GM19468 (cell line): ENCODE results near the gene GALNT11.

Experiments
- ATAC-seq: cut with Tn5 transposase; IDR thresholded peaks from one replicate; pipeline ENCODE4 v1.9.1; 2021; ENCODE audit warnings: mild to moderate bottlenecking, moderate library complexity, moderate number of reproducible peaks; ENCODE audit not compliant: unreplicated experiment; ENCODE audit errors: extremely low read depth

Gene GALNT11

DNA sequence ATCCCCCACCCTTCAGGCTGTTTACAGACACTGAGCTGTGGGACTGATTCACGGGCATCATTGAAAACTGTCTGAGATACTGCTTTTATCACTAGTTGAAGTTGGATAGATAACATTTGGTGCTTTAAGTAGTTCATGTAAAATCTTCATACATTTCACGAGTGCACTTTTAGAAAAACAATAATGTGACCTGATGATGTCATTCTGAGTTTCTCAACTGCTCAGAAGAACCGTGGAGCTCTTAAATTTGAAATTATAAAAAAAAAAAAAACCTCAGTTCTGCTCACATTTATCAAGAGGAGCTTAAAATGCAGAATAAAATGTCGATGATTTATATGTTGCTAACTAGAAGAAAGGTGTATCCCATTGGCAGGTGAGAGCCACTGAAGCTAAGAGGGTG lies 81.5 kb downstream of the GALNT11 start:
- ATAC-seq: no peak

DNA sequence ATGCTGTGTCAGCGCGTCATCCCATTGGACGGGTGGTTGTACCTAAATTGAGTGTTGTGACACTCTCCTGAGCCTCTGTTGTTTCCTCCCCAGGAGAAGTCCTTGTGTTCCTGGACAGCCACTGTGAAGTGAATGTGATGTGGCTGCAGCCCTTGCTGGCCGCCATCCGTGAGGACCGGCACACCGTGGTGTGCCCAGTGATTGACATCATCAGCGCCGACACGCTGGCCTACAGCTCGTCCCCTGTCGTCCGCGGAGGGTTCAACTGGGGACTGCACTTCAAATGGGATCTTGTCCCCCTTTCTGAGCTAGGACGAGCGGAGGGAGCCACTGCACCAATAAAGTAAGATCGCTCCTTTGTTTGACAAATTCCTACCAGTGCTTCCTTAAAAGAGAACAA lies 82.5 kb downstream of the GALNT11 start:
- ATAC-seq: no peak

DNA sequence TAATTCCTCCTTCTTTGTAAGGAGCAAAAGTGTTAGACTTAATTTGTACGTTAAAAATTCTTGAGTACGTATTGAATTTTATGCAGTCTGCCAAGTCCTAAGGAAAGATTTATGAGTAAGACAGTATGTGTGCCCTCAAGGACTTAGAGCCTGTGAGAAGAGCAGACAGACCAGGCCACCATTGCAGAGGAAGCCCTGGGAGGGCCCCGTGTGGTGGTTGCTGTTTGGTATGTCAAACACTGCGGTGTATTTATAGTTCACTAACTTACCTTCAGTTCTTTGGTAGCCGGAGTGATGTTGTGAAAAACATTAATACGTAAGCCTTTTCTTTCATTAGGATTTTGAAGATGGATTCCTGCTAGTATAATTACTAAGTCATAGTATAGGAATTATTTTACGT lies 82.9 kb downstream of the GALNT11 start:
- no peak for ATAC-seq

DNA sequence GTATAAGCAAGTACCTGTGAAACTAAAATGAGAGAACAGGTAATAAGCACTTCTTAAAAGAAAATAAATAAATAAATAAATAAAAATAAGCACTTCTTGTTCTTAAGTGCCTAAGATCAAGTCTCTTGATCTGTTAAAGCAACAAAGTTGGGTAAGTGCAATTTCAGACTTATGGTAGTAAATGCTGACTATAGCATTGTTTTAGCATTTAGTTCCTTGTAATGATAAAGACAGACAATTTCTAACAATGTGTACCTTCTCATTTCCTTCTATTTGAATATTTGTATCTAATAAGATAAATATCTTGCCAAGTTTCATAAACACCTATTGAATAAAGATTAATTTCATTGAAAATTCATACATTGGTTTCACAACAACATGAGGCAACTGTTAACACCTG lies 87.4 kb downstream of the GALNT11 start:
- no peak for ATAC-seq

DNA sequence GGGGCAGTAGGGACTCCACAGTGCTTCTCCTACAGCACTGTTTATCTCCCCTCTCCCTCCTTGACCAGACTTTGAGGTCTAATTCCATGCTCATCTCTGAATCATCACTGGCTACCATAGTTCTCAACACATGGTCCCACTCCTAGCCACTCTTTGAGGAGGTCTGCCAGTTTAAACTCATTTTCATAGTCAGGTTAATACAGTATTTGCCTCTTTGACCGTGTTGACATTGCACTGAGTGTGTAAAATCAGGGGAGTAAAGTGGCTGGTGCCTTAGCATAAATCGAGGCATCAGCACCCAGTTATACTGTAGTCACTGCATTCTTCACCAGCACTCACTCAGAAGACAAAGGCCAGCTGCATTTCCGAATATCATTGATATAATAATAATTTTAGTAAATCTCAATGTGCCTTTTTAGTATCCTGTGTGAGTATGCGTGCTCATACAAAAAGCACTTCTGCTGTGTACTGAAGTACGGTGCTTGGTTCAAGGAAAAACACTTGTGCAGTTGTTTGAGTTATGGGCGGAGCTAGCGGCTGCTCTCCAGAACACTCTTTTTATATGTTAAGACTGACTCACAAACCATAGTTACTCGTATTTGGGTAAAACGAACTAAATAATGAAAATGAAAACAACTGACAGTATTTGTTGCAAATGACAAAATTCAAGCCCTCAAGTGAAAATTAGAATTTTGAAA lies 89.7 kb downstream of the GALNT11 start:
- ATAC-seq: no peak

DNA sequence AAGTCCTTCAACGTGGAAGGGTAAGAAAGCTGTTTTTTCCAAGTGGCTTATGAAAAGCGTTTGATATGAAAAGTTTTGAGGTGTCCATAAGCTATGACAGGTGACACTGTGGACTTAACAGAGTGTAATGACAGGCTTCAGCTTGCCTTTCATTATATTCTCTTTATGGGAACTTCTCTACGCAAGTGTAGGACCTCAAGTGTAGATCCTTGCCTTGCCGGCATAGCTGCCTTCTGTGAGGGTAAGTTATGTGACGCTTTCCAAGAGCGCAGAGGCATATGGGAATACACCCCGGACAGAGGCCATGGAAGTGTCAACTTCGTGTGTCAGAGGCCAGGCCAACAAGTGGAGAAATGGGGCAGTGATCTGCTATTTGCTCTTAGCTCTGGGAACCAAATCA lies 91.9 kb downstream of the GALNT11 start:
- no peak for ATAC-seq

DNA sequence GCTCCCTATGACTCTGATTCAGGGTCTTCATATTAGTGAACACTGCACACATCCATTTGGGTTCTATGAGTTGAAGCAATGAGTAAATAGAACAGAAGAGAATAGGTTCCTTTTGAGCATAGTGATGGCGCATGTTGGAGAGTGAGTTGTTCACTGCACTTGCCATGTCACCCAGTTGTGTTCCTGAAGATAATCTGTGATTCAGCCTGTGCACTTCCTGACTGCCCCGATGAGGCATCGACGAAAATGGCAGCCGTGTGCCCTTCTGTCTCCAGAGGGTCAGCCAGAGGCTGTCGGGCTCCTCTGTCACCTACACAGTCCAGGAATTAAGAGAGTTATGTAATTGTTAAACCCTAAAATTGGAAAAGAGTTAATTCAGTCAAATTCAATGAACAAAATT lies 94.7 kb downstream of the GALNT11 start:
- ATAC-seq: no peak

DNA sequence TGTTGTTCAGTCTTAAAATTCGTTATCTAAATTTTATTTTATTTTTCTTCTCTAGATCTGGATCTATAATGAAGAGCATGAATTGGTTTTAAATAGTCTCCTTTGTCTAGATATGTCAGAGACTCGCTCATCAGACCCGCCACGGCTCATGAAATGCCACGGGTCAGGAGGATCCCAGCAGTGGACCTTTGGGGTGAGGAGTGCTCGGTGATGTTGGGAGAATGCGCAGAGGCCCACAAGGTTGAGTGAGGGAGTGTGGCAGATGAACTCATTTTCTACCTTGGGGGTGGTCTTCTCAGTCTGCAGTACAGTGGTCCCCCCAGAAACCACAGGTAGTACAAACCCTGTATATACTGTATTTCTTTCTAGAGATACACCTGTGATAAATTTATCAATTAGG lies 95.3 kb downstream of the GALNT11 start:
- no peak for ATAC-seq

DNA sequence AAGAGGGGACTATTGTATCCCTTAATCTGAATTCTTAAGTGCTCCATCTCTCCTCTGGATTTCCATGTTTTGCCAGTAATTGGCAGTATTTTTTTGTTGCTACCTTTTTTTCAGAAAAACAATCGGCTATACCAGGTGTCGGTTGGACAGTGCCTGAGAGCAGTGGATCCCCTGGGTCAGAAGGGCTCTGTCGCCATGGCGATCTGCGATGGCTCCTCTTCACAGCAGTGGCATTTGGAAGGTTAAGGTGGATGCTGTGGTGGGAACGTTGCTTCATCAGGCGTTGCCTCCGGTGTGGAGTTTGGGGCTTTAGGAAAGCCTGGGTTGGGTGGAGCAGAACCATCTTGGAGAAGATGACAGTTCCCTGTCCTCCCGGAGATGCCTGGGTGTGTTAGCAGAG lies 96.0 kb downstream of the GALNT11 start:
- no peak for ATAC-seq

DNA sequence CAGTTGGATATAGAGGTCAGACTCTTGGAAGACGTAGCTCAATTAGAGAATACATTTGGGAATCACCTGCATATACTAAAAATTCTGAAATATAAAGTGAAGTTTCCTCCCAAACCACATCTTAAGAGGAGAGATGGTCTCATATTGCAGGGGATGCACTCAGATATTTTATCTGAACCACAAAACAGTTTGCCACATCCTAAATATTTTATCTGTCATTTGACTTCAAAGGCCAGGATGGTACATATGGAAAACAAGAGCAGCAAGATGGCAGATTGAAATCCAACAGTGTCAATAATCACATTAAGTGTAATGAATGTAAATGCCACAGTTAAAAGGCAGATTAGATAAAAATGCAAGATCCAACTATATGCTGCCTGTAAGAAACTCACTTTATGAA lies 97.1 kb downstream of the GALNT11 start:
- no peak for ATAC-seq

DNA sequence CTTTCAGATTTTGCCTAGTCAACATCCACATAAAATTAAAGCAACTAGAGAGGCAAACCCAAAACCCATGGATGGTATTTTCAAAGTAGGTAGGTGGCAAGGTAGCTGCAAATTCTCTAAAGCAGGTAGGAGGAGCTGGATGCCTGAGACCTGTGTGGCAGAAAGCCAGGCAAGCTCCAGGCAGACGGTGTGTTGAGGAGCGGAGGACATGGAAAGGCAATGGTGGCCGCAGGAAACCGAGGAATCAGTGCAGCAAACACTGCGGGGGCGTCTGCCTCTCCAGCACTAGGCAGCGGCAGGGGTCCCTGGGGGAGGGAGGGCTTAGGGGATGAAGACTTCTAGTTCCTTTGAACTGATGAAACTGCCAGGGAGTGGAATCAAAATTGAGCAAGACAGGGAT lies 101.3 kb downstream of the GALNT11 start:
- ATAC-seq: no peak

DNA sequence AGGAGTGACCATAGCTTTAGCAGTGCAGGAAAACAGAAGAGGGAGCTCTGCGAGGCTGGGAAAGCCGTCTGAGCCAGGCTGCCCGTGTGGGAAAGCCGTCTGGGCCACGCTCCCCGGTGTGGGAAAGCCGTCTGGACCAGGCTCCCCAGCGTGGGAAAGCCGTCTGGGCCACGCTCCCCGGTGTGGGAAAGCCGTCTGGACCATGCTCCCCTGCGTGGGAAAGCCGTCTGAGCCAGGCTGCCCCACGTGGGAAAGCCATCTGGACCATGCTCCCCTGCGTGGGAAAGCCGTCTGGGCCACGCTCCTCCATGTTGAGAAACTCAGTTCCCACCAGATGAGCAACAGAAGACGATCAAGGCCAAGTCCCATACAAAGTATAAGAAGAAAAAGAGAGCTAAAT lies 101.8 kb downstream of the GALNT11 start:
- ATAC-seq: no peak

DNA sequence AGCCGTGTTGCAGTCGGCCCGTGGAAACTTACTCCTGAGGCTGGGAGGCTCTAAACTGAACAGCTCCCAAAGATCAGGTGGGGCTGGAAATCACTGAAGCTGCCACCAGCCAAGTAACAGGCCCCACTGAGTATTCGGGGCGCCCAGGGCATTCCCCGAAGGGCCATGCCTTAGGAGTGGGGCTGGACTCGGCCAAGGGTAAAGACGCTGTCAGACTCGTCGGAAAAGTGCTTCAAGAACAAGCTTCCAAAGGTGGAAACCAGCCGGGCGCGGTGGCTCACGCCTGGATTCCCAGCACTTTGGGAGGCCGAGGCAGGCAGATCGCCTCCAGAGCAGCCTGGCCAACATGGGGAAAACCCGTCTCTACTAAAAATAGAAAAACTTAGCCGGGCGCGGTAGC lies 102.8 kb downstream of the GALNT11 start:
- ATAC-seq: no peak

DNA sequence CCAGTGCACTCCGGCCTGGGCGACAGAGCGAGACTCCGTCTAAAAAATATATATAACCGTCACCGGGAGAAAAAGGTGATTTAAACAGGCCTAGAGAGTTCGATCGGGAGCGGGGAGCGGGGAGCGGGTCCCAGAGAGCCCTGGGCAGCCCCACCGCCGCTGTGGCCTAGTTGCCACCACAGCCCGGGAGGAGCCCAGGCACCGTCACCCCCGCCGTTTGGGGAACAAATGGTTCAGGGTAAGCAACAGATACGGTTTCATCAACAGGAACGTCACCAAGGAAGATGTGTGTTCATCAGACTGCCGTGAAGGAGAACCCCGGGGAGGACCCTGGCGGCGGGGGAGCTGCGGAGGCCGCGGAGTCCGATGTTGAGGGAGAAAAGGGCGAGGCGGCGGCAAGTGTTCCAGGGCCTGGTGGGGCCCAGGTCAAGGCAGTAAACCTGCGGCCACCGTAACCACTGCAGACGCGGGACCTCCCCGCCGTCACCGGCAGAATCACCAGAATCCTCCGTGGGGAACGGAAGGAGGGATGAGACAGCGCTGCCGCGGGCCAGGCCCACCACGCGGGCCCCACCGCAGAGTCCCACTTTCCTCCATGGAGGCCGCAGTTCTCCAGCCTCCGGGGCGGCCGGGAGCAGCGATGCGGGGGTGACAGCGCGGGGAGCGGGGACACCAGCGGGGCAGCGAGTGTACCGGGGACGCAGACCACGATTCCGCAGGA lies 103.4 kb downstream of the GALNT11 start:
- no peak for ATAC-seq

DNA sequence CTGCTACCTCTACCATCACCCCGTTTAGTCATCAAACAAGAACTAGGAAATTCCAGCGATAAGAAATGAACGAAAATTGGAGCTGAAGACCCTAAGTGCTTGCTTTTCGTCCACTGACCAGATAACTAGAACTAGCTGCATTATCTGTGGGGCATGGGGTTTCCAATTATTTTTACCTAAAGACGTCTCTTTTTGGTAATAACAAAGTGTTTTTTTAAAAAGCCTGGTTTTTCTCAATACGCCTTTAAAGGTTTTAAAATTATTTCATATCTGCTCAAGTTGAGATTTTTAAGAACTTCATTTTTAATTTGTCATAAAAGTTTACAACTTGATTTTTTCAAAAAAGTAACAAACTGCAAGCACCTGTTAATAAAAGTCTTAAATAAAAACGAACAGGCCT lies 104.2 kb downstream of the GALNT11 start:
- no peak for ATAC-seq

DNA sequence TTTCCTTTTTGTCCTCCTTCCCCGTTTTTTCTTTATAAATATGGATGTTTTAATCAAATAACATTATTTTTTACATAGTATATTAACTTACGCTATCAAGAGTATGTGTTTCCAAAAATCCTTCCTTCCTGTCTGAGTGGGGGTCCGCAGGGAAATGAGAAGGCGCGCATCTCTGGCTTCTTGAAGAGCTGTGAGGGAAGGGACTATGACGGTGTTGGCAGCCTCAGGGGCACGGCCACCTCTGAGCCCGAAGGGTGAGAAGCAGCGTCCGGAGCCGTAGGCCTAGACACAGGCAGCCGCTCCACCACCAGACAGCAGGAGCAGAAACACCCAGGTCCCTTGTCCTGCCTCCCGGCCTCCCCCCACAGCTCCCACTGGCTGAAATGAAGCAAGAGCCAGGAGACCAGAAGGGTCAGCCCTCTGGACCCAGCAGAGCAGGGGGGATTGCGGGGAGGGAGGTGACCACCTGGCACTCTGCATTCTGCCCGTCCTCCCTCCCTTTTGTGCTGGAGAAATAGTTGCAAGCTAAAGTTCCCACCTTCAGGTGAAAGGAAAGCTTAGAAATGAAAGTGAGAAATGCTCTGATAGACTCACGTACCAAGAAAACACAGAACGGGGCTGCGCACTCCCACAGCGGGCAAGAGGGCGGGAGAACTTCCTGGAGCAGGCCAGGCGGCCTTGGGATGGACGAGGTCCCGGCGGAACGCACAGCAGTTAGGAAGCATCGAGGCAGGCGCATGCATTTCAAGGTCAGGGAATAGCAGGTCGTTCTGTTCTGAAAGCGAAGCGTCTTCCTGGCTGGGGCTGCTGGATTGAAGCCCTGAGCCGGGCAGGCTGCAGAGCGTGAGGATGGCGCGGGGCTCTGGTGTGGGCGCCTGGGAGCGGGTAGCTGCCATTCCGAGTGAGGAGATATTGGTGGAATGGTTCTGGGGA lies 105.5 kb downstream of the GALNT11 start:
- ATAC-seq: no peak

DNA sequence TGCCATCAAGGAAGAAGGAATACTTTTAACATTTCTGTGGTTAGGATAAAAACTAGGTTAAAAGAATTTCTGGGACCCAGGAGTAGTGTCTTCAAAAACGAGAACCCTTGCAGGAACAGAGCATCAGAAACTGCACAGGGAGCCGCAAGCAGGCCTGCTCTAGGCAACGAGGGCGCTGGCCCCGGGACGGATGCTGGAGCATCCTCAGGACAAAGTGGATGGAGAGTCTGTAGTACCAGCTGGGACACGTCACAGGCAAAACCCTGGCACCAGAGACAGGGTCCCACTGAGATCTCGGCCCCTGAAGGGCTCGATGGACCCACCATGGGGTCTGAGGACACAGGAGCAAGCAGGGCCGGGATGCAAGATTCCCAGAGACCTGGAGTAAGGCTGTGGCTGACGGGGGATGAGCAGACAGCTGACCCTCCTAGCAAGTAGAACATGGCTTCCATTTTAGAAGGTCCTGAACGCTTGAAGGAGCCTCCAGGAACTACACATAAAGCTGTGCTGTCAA lies 106.6 kb downstream of the GALNT11 start:
- ATAC-seq: no peak

DNA sequence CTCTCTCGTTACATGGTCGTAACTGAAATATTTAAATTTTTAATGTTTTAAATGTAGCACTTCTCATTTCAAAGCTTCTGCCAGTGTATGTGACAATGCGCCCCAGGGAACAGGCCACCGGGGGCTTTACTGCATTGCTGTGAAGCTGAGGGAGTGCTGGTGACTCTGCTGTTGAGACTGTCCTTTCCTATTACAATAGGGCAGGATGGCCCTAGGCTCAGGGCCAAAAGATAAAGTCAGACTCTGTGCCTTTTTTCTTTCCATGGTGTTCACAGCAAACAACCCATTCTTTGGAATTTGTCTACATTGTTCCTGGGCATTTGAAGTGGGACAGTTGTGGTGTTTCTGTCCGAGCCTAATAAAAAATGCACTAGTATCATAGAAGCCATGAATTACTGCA lies 107.3 kb downstream of the GALNT11 start:
- no peak for ATAC-seq

DNA sequence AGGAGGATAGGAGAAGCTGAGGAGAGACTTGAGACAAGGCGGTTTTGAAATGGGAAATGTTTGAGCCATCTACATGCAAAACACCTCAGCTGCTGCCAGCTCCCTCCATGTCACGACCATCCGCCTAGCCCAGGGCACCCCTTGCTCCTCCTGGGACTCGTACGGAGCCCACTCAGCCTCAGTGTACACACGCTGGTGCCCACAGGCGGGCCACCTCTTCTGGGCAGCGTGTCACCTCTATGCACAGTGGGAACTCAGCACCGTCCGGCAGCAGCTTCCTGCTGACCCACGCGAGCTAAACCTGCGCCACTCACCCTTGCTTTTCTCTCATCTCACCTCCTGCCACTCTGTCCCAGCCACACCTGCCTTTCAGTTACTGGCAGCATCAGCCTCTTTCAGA lies 108.3 kb downstream of the GALNT11 start:
- ATAC-seq: no peak

DNA sequence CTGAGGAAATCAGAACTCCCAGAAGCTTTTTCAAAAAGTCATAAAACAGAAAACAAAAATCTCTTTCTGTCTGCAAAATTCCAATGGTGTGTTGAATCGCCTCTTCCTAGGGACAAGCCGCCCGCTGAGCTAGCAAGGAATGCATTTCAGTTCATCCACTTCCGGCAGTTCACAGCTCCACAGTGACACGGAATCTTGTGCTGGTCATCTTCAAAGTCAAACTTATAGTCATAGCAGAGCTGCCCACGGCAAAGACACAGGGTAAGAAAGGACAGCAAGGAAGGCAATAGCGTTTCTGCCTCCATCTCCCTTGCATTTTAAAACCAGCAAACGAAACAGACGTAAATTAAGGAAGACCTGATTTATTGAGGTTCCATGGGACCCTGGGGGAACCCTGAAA lies 111.2 kb downstream of the GALNT11 start:
- no peak for ATAC-seq

DNA sequence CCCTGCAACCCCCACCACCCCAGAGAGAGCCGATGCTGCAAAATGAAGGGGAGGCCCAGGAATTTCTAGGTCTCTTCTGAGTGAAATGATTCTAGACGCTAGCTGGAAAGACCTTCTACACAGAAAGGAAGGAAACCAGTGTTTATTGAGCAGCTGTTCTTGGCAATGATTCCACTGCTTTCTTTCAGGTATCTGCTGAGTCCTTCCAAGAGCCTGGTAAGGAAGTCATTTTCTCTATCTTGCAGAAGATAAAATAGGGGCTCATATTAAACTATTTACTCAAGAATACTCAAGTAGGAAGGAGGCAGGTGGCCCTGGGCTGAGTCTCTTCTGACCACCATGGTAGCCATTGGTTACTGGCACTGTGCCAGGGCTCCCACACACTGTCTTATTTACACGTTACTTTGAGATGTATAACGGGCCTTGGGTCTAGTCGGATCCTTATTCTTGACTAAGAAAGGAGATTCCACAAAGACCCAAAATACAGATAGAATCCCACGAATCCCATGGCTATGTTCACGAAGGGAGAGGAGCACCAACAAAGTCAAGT lies 112.1 kb downstream of the GALNT11 start:
- ATAC-seq: no peak
